A172 (cell line): ENCODE measurements around the gene TSPEAR. TPM values are rescaled to one million over a fixed set of nuclear protein-coding genes. Genes with fewer than 3 reads are reported as not detected.

Experiments used
- DNase-seq: peaks from one replicate; pipeline ENCODE4 v3.0.0-alpha.2; 2015; ENCODE audit warnings: low spot score
- total RNA-seq: library from RNA; depleted of rRNA; stranded (reverse); fragments of >200 nt; shearing (Covaris generic); gene quantifications from 2 replicates; pipeline ENCODE4 v1.2.3, GENCODE V29; 2014

Gene TSPEAR
- total RNA-seq, 1 experiment from 2014 or later = not detected

DNA sequence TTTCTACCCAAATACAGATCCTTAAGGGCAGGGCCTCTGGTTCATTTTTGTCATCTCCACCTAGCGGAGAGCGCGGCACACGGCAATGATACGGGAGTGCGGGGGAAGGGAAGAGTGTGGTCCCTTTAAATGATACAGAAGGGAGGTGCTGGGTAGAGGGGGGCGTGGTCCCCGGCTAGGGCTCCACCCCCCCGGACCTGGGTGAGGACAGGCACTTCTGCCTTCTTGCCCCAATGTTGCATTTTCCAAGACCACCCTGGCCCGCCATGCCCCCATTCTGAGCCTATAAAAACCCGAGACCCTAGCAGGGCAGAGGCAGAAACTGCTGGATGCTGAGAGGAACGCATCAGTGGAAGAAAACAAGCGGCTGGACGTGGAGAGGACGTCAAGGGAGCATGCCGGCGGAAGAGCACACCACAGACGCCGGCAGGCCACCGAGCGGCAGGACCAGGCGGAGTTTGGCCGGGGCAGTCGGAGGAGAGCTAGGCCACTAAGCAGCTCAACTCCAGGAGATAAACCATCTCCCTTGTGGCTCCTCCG is 226.0 kb downstream of the TSPEAR start:
- no peak for DNase-seq

DNA sequence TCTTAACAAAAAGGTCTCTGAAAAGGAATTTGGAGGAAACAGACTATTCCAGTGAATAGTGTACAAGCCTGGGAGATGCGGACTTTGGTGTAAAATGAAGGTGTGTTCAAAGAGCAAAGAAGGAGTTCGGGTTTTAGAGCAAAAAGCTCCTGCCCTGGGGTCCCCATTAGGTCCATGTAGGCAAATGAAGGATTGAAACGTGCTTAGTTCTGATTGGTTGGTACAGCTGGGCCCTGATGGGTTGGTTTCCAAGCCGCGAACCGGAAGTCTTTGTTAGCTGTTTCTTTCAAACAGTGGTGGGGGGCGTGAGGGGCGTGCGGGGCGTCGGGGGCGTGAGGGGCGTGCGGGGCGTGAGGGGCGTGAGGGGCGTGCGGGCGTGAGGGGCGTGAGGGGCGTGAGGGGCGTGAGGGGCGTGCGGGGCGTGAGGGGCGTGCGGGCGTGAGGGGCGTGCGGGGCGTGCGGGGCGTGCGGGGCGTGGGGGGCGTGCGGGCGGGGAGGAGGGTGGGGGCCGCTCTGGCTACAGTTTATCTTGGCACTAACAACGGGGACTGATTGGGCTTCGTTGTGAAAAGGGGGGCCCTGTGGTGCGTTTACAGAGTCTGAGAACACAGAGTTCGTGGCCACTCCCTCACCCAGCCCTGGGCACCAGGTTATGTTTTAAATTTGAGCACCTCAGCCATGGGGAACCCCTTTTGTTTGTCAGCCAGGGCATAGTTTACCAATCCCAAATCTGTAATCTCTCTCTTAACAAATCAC is 226.7 kb downstream of the TSPEAR start:
- no peak for DNase-seq

DNA sequence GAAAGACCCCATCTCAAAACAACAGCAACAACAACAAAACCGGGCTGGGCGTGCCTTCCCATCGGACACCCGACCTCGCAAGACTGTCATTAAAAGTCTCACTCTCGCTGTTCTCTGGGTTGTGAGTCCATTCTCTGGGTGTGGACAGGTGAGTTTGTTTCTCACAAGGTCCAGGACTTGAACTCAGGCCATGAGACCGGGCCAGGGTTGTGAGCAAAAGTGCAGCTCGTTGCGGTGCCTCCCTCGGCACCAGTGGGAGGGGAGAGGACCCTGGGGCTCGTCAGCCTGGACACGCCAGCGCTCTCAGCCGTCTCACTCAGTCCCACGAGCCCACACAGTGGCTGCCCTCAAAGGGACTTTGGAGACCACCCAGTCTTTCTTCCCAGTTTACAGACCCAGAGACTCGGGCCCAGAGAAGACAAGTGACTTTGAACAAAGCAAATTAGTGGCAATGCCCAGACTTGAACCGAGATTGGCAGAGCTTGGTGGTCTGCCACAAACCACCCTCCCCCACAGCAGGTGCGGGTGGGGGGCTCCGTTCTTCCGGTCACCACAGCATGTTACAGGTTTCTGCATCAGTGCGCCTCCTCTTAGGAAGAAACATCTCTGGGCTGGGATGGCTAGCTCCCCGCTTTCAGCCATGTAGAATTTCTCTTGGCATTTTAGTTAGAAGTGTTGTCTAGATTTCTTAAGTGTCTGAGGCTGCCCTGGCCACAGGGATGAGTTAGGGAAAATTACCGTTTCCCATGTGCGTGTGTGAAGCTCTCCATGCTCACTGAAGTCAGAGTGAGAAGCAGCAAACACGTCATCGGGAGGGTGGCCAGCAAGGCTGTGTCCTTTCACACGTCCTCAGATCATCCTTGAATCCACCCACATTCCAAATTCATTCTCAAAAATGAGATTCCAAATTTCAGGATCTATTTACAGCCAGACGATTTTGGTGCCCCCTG is 227.8 kb downstream of the TSPEAR start:
- DNase-seq = no peak

DNA sequence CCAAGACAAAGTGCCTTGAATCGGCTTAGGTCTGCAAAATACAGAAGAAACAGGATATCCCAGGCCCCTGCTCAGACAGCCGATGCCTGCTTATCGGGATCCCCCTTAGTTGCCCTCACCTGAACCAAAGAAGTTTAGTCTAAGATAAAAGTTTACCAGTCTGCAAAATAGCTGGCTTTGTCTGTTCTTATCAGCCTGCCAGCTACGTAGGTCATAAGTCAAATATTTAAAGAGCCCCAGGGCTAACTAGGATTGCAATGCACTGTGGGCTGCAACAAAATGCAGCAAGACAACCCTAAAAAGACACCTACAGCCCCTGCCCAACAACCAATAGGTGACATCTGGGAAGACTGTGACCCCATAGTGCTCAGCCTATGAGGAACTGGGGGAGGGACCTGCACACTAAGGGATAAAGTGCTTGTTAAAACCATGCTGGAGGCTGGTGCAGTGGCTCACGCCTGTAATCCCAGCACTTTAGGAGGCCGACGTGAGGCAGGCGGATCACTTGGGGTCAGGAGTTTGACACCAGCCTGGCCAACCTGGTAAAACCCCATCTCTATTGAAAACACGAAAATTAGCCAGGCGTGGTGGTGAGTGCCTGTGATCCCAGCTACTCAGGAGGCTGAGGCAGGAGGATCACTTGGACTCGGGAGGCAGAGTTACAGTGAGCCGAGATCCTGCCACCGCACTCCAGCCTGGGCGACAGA is 228.6 kb downstream of the TSPEAR start:
- peak; percentile 32 for DNase-seq

DNA sequence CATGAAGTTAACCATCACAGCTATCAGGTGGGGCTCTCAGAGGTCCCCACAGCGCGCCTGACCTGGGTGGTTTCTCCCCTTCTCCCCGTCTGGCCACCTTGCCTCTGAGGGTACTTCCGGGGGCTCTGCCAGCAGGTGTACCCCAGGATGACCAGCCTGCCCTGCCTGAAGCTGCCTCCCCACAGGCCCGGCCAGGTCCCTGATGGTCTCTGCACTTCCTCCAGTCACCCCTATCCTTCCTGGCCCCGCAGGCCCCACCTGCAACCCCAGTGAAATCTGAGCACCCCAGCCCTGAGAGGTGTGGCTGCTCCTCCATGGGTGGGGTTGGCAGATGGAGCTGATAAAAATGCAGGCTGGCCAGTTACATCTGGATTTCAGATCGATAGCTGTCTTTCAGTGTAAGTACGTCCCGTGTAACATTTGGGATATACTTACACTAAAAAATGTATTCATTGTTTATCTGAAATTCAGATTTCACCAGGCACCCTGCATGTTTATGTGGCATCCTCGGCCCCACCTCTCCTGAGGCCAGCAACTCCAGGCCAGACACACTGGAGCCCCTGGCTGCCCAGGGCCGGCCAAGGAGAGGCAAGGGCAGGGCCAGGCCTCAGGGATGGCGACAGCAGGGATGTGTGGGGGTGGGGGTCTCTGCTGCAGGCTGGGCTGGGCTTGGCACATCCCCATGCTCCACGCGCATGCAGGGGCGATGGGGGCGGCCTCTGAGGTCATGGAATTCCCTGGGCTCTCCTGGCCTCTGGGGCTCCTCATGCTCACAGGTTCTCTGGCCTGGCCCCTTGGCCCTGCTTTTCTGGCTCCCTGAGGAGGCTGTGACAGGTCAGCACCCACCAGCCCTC is 230.9 kb downstream of the TSPEAR start:
- no peak for DNase-seq

DNA sequence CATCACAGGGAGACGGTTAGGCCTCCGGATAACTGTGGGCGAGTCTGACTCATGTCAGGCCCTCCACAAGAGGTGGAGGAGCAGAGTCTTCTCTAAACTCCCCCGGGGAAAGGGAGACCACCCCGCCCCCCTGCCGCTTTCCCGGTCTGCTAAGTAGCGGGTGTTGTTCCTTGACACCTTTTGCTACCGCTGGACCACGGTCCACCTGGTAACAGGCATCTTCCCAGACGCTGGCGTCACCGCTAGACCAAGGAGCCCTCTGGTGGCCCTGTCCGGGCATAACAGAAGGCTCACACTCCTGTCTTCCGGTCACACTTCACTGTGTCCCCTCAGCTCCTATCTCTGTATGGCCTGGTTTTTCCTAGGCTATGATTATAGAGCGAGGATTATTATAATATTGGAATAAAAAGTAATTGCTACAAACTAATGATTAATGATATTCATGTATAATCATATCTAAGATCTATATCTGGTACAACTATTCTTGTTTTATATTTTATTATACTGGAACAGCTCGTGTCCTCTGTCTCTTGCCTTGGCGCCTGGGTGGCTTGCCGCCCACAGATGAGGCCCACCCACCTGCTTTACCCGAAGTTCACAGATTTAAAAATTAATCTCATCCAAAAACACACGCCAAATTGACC is 231.7 kb downstream of the TSPEAR start:
- peak; percentile 20 for DNase-seq

DNA sequence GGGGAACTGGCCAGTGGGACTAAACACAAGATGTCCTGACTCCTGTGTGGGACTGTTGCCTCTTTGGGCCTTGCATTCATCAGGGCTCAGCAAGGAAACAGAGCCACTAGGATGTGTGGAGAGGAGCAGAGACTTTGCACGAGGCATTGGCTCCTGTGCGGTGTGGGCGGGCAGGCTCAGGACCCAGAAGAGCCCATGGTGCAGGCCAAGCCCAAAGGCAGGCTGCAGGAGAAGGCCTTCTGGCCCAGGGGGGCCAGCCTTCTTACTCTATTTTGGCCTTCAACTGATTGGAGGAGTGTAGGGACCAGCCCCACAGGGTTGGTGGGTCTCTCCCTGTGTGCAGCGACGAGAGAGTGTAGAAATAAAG is 232.6 kb downstream of the TSPEAR start:
- DNase-seq = no peak

DNA sequence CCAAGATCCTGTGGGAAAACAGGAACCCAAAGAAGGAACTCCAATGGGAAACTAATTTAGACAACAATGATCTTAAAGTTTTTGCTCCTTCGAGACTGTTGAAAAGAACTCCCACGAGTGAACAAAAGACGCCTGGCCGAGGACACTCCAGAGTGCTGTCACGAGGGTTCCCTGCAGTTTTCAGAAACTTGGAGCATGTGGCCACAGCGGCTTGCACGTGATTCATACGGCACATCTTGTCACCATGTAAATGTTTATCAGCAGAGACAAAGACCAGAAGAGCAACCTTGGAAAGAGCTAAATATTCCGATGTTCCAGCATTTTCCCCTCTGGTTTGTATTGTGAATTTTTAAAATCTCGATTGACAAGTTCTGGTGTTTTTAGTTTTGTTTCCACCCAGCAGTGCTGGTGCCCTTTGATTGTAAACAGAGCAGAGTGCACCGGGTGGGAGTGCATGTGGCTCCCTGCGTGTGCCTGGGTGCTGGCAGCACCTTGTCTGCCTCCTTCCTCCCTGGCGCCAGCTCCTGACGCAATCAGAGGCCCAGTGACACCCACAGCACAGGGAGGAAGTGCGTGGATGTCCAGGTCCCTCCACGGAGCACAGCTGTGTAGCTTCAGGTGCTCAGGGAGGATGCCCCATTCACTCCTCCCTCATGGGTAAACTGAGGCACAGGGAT is 233.1 kb downstream of the TSPEAR start:
- no peak for DNase-seq

DNA sequence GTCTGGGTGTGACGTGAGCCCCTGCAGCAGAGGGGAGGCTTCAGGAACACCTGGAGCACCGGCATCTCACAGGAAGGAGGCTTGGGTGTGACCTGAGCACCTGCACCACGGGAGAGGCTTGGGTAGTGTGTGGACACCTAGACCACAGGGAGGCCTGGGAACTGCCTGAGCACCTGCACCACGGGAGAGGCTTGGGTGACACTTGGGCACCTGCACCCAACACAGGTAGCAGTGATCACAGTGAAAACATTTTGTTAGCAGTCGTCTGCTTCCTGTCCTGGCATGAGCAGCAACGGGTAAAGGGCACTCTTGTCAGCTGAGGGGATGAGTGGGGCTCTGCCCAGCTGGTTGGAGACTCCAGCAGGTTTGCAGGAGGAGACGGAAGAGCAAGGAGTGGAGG is 233.7 kb downstream of the TSPEAR start:
- DNase-seq = no peak

DNA sequence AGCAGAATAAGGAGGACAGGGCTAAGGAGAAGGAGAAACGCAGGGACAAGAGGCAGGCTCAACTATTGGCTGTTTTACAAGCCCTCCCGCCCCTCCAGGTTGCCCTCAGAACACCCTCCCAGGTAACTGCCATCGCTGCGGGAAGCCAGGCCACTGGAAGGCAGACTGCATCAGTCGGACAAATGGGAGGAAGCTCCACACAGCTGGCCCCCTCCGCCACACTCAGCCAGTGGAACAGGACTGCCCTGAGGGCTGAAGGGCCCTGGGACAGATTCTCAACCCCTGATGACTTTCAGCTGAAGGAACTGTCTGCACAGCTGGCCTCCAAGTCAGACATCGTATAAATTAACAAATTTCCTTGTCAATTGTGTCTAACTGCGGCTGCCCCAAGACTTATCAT is 234.2 kb downstream of the TSPEAR start:
- DNase-seq = no peak

DNA sequence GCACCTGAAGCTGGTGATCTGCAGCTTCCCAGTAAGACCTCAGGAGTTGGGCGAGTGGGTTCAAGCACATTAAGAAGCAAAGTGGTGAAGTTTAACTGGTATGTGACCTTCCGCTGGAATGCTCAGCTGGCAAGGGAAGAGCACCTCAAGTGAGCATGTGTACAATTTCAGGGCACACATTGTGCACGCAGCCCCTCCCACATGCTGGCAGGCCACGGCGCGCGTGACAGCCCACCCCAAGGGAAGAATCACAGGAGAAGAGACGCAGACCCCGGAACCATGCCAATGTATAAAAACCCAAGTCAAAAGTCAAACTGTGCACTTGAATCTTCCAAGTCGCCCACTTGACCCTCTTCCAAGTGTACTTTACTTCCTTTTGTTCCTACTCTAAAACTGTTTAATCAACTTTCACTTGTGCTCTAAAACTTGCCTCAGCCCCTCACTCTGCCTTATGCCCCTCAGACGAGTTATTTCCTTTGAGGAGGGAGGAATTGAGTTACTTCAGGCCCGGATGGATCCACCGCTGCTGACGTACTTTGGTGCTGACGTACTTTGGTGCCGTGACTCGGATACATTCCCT is 236.0 kb downstream of the TSPEAR start:
- DNase-seq = no peak

DNA sequence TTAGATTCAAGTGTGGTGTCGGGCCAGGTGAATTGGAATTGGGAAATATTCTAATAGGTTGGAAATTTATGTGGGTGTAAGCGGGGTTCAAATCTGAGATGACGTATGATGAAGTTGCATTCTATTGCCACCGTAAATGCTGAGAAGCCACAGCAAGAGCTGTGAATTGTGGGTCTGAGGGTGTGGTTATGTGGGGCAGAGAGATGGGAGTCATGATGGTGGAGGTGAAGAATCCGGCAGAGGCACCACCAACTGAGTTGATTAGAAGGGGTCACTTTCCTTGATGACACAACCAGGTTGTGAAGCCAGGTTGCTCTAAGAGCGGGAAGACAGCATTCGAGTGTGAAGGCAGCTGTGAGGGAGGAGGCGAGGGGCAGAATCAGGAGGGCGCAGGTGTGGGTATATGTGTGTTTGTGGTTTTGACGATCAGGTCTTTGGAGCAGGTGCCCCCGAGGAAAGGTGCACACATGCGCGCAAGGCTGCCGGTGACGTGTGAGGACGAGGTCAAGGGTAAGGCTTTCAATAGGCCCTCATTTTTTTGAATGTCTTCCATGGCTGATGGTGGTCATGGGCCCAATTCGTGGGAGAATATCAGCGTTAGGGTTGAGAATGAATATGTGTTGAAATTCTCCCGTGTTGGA is 237.3 kb downstream of the TSPEAR start:
- no peak for DNase-seq

DNA sequence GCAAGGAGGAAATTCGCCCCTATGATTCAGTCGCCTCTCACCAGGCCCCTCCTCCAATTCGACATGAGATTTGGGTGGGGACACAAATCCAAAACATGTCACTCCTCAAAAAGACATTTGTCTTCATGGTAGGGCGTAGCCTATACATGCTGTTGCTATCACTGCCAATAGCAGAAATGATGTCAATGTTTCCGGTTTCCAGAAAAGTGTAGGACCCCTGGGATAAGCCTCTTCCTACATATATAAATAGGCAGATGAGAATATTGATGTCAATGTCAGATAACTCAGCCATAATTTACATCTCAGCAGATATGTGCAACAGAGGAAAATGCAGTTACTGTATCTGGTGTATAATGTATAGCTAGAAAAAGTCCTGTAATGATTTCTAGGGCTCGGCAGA is 239.4 kb downstream of the TSPEAR start:
- no peak for DNase-seq

DNA sequence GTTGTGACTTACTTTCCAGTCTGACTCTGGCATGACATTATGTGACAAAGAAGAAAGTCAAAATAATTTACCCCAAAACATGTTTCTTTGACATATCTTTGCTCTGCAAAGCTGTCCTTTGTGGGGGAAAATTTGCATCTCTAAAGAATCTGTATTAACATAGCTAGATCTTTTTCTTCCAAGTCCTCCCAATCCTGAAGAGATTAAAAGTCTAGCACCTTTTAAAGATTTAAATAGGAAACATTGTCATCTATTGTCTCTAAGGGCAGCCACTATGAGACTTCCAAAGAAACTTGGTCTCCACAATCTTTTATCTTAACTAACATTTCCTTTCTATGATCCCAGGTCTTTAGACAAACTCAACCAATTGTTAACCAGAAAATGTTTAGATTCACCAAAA is 240.0 kb downstream of the TSPEAR start:
- no peak for DNase-seq

DNA sequence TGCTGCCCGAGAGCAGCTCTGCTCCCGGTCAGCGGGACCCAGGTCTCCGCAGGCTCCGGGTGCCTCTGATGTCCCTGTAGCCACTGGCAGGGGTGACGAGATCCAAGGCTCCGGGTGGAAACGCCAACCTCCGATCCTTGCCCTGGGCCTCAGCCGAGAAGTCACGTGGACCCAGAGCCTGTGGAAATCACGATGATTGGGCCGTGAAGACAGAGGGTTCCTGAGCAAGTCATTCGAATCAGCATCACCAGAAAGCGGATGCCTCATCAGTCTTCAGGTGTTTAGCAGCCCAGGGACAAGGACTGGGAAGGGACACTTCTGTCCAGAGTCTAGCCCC is 243.5 kb downstream of the TSPEAR start:
- no peak for DNase-seq

DNA sequence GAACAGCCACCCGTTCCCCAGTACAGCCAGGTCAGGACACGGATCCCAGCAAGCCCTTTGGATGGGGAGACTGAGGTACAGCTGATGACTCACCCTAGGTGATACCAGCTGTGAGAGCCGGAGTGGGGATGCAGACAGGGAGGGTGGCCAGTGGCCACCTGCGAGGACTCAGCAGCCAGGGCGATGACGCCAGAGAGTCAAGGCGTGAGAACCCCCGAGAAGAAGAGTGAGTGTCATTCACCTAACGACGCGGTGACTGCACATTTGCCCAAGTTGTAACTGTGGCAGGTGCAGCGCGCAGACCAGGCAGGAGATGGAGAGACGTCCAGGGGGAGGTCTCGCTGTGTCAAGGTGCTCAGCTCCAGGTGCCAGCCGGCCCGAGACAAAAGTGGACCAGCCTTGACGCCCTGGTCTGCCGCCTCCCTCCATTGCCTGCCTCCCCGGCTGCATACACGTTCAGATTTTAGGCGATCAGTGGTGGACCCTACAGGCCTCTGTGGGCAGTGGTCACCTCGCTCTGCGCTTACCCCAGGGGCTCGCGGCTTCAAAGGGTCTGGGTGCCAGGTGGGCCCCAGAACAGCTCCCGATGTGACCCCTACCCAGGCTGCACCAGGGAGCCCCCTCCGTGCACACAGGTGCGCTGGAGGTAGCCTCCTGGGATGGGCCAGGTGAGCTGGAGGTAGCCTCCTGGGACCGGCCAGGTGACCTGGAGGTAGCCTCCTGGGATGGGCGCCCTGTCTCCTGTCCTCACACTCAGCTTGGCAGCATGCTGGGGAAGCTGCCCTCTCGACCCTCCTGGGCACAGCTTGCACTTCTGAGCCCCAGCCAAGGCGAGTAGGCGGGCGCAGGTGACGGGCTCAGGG is 244.1 kb downstream of the TSPEAR start:
- DNase-seq = no peak

DNA sequence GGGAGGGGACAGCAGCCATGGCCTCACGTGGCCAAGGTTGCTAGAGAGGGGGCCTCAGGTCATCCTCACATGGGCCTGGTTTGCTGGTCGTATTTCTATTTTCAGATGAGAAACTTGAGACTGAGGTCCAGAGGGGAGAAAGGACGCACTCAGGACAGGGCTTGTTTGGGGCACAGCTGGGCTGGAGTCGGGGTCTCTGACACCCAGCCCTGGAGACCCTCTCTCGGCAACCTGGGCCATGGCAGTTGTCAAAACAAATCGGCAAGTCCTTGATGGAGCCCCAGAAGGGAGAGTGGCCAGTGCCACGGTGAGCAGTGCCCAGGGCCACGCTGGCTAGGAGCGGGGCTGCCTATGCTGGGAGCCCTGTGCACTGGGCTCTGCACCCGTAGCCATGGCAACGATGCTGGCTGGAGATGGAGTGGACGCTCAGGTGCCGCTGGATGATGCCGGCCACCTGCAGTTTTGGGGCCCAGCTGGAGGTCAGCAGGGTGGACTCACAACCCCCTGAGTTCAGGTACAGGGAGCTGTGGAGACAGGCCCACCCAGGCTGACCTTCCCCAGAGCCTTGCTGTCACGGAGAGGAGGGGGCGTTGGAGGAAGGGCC is 244.9 kb downstream of the TSPEAR start:
- DNase-seq = no peak

DNA sequence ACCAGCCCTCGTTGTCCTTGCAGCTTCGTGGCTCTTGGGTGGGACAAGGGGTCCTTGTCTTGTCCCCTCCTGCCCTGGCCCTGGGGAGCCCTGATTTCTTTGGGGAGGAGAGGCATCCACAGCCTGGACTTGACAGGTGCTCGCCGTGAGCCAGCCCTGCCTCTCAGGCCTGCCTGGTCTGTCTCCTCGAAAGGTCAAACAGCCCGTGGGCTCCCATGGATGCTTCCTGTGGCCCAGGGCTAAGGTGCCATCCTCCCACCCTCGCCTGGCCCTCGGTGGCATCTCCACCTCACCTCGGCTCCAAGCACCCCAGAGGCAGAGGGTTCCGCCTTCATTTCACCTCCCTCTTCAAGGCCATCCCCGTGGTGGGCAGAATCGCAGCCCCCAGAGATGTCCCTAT is 247.0 kb downstream of the TSPEAR start:
- DNase-seq = no peak
